HCT116 (cell line): Measurements from ENCODE around the gene DLG4. TPM values are rescaled to one million over a fixed set of nuclear protein-coding genes. Genes with fewer than 3 reads are reported as not detected.

Source experiments
- CEBPB ChIP-seq: IDR thresholded peaks from 2 replicates; pipeline ENCODE4 v1.6.1; 2012; ENCODE audit warnings: low read depth
- EZH2 ChIP-seq: fragments of 200-600 bp; sonication (generic); IDR thresholded peaks from 2 replicates; pipeline ENCODE4 v1.6.1; 2017; ENCODE audit warnings: antibody characterized with exemption, mixed run types
- EZH2phosphoT487 ChIP-seq: fragments of 200-600 bp; IDR thresholded peaks from 2 replicates; pipeline ENCODE4 v1.6.1; 2018; ENCODE audit warnings: antibody characterized with exemption, borderline replicate concordance
- FOSL1 ChIP-seq: IDR thresholded peaks from 2 replicates; pipeline ENCODE4 v1.6.1; 2012; ENCODE audit warnings: low read depth
- POLR2AphosphoS5 ChIP-seq: IDR thresholded peaks from 2 replicates; pipeline ENCODE4 v1.6.1; 2011; ENCODE audit warnings: mild to moderate bottlenecking, low read depth, low read length, moderate library complexity
- SIN3A ChIP-seq: IDR thresholded peaks from 2 replicates; pipeline ENCODE4 v1.6.1; 2012; ENCODE audit warnings: low read depth
- SRF ChIP-seq: IDR thresholded peaks from 2 replicates; pipeline ENCODE4 v1.6.1; 2012; ENCODE audit warnings: low read depth
- YY1 ChIP-seq: IDR thresholded peaks from 2 replicates; pipeline ENCODE4 v1.6.1; 2011; ENCODE audit warnings: low read length, low read depth, moderate library complexity, mild to moderate bottlenecking; ENCODE audit not compliant: insufficient replicate concordance; ENCODE audit errors: extremely low read depth
- ZFX ChIP-seq: fragments of 450-650 bp; IDR thresholded peaks from 2 replicates; pipeline ENCODE4 v1.6.1; 2017
- ZNF274 ChIP-seq: fragments of 200-500 bp; sonication (Bioruptor generic); IDR thresholded peaks from 2 replicates; pipeline ENCODE4 v1.6.1; 2014; ENCODE audit warnings: mild to moderate bottlenecking, low read depth, low read length, inconsistent platforms
- total RNA-seq: library from RNA; stranded (reverse); gene quantifications from one replicate; pipeline ENCODE4 v1.2.1, GENCODE V29; 2021; ENCODE audit not compliant: unreplicated experiment
- TF ChIP-seq, protein P1 (sequence below): IDR thresholded peaks from 2 replicates; pipeline ENCODE4 v1.6.1; 2011; ENCODE audit warnings: mild to moderate bottlenecking, low read length, moderate library complexity; ENCODE audit not compliant: insufficient replicate concordance; ENCODE audit errors: extremely low read depth
- TF ChIP-seq, protein P2 (sequence below), 3 experiments: fragments of 200-600 bp in 1 of 3; sonication (generic) in 1 of 3; IDR thresholded peaks in 2 of 3; conservative IDR thresholded peaks in 1 of 3; 2 replicates each; pipeline ENCODE4 v1.5.1; 2012 to 2017; ENCODE audit warnings: low read depth in 2 of 3, low read length in 2 of 3, antibody characterized with exemption in 1 of 3, borderline replicate concordance in 1 of 3, control low read depth in 1 of 3, mild to moderate bottlenecking in 1 of 3, mixed read lengths in 1 of 3, mixed run types in 1 of 3, moderate library complexity in 1 of 3; ENCODE audit not compliant: insufficient read depth in 1 of 3
- TF ChIP-seq, protein P3 (sequence below): IDR thresholded peaks from 2 replicates; pipeline ENCODE4 v1.6.1; 2012
- TF ChIP-seq, protein P4 (sequence below): IDR thresholded peaks from 2 replicates; pipeline ENCODE4 v1.6.1; 2012

Gene DLG4
- total RNA-seq, 1 experiment from 2014 or later, result 15.0 TPM

GRCh38 chr17:7252176-7253043, 32.8 kb upstream of the DLG4 start, which contains the start of gene ELP5 (continued):
- TF ChIP-seq, protein P1, sequence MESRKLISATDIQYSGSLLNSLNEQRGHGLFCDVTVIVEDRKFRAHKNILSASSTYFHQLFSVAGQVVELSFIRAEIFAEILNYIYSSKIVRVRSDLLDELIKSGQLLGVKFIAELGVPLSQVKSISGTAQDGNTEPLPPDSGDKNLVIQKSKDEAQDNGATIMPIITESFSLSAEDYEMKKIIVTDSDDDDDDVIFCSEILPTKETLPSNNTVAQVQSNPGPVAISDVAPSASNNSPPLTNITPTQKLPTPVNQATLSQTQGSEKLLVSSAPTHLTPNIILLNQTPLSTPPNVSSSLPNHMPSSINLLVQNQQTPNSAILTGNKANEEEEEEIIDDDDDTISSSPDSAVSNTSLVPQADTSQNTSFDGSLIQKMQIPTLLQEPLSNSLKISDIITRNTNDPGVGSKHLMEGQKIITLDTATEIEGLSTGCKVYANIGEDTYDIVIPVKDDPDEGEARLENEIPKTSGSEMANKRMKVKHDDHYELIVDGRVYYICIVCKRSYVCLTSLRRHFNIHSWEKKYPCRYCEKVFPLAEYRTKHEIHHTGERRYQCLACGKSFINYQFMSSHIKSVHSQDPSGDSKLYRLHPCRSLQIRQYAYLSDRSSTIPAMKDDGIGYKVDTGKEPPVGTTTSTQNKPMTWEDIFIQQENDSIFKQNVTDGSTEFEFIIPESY, result no peak
- TF ChIP-seq SRF (peak; percentile 80; the same call in 1 of the 2 replicates), YY1 (peak; percentile 66), EZH2 (no peak), ZNF274 (no peak), FOSL1 (no peak), CEBPB (no peak), POLR2AphosphoS5 (peak; percentile 85), EZH2phosphoT487 (no peak), ZFX (peak; percentile 74), SIN3A (peak; percentile 84)
- TF ChIP-seq, protein P2, sequence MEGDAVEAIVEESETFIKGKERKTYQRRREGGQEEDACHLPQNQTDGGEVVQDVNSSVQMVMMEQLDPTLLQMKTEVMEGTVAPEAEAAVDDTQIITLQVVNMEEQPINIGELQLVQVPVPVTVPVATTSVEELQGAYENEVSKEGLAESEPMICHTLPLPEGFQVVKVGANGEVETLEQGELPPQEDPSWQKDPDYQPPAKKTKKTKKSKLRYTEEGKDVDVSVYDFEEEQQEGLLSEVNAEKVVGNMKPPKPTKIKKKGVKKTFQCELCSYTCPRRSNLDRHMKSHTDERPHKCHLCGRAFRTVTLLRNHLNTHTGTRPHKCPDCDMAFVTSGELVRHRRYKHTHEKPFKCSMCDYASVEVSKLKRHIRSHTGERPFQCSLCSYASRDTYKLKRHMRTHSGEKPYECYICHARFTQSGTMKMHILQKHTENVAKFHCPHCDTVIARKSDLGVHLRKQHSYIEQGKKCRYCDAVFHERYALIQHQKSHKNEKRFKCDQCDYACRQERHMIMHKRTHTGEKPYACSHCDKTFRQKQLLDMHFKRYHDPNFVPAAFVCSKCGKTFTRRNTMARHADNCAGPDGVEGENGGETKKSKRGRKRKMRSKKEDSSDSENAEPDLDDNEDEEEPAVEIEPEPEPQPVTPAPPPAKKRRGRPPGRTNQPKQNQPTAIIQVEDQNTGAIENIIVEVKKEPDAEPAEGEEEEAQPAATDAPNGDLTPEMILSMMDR (IDR thresholded peaks at IDR 0.05 in 2 of 3, conservative IDR thresholded peaks at IDR 0.05 in 1 of 3; ENCODE audit: borderline replicate concordance in 1 of 3, insufficient read depth in 1 of 3, low read depth in 2 of 3, low read length in 2 of 3), result 0 out of 6 replicates have a peak, but pooled peaks of 1 of the 3 experiments have one; percentile 27
- TF ChIP-seq, protein P3, sequence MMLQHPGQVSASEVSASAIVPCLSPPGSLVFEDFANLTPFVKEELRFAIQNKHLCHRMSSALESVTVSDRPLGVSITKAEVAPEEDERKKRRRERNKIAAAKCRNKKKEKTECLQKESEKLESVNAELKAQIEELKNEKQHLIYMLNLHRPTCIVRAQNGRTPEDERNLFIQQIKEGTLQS, result no peak
- TF ChIP-seq, protein P4, sequence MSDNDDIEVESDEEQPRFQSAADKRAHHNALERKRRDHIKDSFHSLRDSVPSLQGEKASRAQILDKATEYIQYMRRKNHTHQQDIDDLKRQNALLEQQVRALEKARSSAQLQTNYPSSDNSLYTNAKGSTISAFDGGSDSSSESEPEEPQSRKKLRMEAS, result peak; percentile 81
